Measurements from ENCODE around the gene IRF2BPL.

Gene IRF2BPL

DNA sequence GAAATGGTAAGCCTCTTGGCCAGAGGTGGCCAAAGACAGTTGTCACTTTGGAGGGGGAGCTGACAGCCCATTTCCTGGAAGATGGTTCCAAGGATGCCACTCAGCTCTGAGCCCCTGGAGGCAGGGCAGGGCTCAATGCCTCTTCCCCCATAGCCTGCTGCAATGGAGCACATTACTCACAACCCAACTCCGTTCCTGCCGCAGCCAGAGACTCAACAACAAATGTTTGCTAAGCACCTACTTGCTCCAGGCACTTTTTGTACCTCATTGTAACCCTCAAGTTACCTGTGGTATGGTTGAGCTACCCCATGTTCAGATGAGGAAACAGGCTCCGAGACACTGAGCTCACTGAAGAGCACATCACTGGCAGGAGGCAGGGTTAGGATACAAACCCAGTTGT lies 19.5 kb downstream of the IRF2BPL start:
- no peak for DNase-seq

DNA sequence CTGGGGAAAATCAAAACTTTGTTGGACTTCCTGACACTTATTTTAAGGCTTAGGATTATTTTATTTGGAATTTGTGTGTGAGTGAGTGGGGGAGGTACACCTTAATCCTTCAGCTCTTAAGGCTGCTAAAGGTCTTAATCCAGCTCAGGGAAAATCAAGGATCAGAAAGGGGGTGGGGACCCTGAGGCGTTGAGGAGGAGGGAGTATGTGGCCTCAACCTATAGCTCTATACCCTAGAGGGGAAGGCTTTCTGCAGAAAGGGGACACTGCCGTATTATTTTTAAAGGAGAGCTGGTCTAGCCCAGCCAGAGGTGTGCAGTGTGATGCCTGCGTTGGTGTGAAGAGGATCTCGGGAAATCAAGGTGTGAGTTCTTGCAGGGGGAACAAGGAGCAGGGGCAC lies 20.0 kb downstream of the IRF2BPL start:
- DNase-seq, result no peak

DNA sequence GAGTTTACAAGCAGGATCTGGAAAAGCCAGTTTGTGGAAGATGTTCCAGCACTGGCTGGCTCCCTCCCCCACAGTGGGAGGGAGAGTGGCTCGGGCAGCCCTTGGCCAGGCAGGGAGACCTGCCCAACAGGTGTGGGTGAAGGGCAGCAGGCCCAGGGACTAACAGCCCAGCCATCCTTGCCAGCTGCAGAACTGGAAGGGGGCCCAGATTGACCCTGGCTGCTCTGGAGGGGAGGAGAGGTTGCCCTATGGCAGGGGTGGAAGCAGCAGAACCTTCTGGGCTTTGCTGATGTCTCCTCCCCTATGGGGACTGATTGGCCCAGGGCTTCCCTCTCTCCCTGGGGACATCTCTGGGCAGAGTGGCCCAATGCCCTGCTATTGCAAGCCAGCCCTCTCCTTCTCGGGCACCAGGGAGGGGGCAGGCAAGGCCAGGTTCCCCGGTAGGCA lies 20.5 kb downstream of the IRF2BPL start:
- no peak for DNase-seq

DNA sequence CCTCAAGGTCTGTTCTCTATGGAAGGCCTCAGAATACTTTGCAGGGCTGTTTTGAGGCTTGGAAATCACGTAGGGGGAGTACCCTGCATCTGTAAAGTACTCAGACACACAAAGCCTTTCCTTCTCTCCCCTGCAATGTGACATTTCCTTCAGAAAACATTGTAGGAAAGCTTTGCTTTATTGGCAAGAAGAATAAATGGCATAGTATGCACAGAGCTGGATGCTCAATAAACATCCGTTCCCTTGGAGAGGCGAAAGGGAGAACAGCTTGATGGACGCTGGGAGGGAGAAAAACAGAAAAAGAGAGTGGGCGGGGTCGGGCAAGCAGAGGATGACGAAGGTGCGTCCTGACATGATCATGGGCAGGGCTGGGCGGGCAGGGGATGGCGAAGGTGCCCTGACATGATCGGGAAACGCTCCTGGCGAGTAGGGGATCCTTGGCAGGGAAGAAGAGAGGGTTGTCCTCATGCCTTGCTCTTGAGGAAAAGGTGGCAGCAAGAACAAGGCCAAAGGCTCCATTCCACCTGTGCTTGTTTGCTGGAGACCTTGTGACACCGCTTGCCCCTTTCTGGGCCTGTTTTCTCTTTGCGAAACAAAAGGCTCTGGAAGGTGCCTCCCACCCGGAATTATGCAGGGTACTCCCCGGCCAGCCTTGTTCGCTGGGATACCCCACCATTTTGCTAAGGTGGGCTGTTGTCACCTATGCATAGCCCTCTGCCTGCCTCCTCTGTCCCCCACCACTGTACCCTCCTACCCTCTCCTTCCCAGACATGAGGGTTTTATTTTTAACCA lies 21.1 kb downstream of the IRF2BPL start:
- DNase-seq, result no peak

DNA sequence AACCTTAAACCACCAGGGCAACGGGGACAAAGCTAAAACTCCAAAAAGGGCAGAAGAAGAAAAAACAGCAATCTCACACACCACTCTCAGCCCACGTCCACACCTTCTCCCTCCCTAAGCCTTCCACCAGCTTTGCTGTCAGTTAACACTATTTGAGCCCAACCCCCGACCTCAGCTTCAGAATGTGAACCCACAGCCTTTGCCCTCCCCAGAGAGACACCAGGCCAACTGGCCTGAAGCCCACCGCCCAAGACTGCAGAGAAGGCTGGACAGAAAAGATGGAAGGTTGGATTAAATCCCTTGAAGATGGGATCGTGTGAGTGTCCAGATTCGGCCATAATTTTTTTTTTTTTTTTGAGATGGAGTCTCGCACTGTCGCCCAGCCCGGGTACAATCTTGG lies 22.4 kb downstream of the IRF2BPL start:
- no peak for DNase-seq

DNA sequence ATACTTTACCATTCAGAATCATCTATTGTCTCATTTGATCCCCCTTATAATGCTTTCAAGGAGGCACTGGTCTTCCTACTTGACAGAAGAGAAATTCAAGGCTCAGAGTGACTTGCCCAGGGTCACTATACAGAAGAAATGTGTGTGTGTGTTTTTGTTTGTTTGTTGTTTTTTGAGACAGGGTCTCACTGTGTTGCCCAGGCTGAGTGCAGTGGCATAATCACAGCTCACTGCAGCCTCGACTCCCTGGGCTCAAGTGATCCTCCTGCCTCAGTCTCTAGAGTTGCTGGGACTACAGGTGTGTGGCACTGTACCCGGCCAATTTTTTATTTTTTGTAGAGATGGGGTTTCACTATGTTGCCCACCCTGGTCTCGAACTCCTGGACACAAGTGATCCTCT lies 22.9 kb downstream of the IRF2BPL start:
- DNase-seq, result no peak

DNA sequence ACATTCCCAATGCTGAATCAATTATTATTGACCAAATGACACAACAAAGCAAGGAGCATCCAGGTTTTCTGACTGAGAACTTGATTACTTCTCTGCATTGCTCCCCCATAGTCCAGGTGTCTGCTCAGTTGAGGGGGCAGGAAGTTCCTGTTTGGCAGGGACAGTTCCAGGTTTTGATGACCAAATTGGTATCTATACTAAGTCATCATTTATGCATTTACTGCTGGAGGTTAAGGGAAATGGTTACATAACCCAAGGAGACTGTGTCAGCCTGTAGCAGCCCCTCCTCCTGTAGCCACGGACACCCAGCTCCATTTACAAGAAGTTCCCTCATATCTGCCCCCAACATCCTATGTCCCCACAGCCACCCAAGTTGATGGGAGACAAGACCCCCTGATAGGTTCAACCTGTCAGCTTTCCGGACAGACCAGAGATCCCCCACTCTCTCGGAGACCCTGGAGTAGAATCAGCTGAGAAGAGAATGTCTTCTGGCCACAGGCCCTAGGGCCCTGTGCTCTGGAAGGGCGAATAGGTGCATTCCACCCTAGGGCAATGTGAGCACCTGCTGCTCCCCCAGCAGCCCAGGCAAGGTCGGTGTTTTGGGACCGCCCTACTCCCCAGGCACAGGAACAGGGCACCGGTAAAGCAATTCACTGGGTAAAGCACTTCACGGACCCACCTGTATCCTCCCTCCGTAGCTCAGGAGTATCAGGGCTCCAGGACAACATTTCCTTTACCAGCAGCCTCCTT lies 23.6 kb downstream of the IRF2BPL start:
- DNase-seq, result no peak

DNA sequence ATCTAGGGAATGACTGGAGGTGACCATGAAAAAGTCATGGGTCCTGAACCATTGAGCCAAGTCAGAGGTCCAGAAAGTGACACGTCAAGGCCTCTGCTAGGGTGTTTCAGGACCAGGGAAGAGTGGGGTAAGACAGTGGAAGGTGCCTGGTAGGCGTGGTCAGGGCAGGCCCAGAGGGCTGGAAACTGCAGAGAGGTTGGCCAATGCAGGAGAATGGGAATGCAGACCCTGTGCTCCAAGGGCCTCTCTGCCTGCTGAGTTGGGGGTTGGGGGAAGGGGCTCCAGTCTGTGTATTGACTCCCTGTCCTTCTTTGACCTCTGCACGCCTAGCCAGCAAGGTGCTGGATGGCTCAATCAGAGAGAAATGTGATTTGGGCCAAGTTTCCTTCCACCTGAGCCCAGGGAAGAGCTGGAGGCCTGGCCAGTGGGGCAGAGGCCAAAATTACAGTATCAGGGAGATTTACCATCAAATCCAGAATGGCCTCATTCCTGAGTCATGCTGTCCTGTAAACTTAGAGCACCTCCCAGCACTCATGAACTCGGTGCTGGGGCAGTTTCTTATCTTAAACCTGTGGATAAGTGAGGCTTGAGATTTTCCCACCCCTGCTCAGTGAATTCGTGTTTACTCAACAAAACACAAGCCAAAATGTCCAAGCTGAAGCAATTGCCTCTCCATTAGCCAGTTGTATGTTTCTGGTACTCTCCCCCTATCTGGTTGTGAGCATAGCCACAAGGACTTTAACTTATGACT lies 24.4 kb downstream of the IRF2BPL start:
- DNase-seq, result no peak

DNA sequence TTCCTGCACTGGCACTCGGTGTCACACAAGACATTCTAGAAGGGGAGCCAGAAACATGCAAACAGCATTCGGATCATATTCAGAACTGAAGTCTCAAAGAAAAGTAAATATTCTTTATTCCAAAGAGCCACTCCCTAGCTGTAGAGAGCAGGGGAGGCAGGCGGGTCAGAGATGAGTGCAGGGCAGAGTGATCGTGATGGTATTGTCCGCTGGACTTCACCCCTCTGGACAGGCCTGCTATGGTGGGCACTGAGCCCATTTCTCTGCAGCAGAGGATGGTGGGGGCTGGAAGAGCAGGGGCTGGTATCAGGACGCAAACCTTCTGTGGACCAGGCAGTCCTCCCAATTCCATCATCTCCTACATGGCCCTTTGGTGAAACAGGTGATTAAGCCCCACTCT lies 25.6 kb downstream of the IRF2BPL start:
- DNase-seq, result no peak

DNA sequence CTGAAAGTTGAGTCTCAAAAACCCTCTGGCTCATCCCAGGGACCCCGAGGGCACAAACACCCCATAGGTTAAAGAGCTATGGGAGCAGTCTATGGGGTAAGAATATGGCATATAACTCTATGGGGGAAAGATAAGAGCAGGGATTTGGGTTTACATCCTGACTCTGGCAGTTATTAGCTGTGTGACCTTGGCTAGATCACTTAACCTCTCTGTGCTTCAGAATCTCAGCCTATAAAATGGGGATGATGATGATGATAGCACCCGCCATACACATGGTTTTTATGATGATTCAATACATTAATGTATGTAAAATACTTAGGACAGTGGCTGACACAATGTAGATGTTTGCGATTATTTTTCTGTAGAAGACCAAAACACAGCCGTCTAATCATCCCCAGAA lies 26.2 kb downstream of the IRF2BPL start:
- no peak for DNase-seq

DNA sequence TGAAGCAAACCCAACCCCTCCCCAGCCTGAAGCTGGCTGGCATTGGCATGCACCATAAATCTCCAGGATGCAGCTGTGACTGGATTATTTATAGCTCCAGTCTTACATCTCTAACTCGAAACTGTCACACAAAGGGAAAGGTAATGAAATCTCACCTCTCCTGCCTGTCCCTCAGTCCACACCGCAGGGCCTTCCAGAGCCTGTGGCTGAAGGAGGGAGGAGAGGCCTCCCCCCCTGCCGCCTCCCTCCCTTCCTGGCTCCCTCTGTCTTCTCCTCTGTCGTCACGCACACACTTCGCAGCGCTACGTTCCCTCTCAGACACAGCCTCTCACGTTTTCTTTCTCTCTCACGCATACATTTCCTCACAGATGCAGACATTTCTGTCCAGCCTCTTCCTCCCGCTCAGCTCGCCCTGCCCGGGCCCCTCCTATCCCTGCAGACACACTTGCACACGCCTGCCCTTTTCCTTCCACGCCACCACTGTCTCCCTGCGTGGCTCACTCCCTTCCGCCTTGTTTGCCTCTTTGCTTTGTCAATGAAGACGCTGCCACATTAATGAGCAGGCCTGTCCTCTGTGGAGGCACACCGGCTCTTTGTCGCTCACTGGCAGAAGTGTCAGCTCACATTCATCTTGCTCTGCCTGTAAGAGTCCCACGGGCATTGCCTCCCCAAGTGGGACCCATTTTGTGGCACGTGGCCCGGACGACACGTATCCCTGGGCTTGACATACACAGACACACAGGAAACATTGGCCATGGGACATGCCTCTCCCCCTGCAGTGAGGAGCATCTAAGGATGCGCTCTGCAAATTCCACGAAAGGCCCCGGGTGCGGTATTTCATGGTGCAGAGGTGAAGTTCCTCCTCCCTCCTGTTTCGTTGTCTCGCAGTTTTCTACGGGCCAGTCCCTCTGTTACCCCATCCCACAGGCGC lies 27.9 kb downstream of the IRF2BPL start:
- DNase-seq, result no peak

DNA sequence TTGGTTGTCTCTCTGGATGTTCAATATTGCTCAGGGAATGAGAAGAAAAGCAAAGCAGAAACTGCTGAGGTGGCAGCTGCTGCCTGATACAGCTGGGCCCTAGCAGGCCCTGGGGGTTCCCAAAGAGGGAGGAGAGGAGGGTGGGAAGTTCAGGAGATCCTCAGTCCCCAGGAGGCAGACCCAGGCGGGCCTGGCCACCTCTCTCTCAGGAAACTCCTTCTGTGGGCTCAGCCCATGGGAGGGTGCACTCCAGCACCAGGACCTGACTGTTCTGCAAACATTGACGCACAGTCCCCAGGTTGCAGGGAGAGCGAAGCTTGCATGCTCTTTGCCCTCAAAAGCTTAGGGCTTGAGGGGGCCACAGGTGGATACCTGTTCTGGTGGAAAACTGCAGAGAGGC lies 29.6 kb downstream of the IRF2BPL start:
- DNase-seq, result no peak

DNA sequence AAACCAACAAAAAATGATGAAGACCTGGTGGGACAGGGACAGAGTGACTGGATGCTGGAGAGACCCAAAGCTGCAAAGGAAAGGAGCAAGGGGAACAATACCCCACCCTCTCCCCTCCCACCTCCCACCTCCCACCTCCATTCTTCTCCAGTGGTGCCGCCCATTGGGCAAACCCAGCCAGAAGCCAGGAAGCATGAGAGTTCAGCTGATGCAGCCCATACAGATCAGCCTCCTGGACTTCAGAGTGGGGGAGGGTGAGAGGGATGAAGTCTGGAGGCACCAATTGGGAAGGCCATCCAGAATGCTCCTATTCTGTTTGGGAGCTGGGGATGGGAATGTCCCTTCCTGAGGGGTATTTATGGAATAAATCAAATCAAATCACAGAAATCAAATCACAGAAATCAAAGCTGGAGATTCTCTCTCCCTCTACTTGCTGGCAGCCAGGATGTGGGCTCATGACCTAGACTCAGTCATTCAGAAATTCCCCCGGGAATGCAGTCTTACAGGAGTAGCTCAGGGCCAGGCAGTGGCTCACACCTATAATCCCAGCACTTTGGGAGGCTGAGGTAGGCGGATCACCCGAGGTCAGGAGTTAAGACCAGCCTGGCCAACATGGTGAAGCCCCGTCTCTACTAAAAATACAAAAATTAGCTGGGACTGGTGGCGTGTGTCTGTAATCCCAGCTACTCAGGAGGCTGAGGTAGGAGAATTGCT lies 31.1 kb downstream of the IRF2BPL start:
- no peak for DNase-seq

DNA sequence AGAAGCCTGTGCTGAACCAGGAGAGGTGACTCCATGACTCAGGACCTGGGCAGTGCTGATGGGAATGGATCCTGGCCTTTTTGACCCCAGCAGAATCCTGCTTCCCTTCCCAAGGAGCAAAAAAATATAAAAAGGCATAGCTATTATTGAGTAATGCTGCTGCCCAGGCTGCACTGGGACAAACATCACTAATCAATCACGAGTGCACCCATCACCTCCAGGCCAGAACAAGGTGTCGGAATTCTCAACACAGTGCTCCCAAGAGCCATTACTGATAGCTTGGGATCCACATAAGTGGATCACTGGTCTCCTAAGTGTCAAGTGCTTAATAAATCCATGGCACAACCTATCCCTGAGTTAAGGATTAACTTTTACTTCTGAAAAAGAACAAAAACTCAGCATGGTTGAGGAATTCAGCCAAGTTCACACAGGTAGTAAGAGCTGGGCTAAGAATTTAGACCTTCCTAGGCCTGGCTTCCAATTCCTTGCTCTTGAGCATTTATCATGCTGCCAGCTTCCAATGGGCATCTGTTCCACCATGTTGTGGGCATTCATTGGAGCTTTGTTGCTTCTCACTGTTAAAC lies 31.9 kb downstream of the IRF2BPL start:
- DNase-seq, result no peak

DNA sequence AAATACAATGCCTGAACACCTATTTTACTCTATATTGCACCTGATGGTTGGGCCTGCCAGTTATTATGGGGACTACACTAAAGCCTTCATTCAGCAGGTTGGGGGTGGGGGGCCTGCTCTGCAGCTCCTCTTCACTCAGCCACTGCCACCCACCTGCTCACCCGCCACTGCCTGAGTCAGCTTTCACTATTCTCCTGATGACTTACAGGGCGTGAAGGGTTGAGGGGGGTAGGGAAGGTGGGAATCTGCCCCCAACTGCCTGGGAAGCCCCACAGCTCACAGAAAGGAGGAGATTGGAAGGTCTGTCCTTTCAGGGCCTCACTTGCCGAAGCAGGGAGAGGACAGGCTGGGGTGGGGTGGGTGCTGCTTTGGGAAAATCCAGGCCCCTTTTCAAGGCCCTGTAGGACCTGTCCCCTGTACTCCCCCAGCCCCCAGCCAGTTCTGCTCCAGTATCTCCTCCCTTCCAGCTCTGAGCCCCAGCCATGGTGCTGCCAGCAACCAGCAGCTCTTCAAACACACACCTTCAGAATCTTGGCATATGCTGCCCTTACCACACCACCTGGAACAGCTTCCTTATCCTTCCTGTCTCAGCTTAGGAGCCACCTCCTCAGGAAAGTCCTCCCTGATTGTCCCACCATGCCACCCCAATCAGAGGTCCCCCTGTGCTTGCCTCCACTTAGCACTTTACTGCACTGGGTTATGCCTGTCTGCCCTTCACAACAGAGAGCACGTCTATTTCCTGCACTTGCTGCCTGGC lies 33.1 kb downstream of the IRF2BPL start:
- DNase-seq, result no peak

DNA sequence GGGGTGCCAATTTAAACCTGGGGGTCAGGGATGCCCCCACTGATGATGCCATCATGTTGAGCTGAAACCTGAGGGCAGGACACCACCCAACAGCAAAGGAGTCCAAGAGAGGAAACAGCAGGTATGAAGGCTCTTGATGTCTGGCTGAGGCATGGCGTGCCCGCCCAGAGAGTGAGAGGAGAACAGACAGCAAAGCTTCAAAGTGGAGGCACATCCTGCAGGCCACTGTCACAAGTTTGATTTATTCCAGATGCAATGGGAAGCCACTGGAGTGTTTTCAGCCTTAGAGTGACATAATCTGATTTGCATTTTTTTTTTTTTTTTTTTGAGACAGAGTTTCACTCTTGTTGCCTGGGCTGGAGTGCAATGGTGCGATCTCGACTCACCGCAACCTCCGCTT lies 34.8 kb downstream of the IRF2BPL start:
- no peak for DNase-seq

DNA sequence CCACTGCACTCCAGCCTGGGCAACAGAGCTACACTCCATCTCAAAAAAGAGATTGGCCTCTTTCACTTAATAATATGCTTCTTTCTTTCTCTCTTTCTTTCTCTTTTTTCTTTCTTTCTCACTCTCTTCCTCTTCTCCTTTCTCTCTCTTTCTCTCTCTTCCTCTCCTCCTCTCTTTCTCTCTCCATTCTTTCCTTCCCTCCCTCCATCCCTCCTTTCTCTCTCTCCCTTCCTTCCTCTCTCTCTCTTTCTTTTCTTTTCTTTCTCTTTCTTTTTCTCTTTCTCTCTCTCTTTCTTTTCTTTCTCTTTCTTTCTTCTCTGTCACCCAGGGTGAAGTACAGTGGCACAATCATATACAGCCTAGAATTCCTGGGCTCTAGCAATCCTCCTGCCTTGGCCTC lies 38.4 kb downstream of the IRF2BPL start:
- DNase-seq, result no peak

DNA sequence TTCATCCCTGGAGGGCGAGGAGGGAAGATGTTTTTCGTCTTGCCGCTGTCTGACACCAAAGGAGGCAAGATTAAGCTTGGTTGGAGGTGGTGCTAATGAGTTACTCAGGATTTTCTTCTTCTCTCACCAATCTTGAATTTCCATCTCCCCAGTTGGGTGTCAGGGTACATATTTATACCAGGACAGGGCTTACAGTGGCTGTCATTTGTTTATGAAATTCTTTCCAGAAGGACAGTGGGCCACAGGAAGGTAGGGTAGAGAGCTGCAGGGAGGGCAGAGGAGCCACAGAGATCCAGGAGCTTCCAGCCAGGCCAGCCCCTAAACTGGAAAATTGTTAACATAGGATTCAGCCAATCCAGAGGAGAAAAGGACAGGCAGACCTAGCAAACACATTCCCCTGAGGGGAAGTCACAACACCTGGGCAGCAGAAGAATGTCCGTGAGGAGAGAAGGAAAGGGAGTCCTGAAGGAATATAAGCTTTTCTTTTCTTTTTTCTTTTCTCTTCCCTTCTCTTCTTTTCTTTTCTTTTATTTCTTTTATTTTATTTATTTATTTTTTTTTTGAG lies 40.5 kb downstream of the IRF2BPL start:
- no peak for DNase-seq

DNA sequence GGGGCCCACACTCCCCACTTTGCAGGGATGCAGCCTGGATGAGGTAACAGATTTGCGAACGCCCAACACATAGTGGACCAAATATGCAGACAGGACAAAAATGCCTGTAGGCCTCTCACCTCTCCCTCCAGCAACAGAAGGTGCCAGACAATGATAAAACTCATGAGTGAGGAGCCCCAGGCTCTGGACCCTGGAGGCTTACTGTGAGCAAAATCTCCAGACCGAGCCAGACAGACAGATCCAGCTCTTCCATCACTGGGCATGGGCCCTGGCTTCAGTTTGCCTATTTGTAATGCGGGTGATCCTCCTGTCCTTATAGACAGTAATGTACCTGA lies 42.3 kb downstream of the IRF2BPL start:
- no peak for DNase-seq

DNA sequence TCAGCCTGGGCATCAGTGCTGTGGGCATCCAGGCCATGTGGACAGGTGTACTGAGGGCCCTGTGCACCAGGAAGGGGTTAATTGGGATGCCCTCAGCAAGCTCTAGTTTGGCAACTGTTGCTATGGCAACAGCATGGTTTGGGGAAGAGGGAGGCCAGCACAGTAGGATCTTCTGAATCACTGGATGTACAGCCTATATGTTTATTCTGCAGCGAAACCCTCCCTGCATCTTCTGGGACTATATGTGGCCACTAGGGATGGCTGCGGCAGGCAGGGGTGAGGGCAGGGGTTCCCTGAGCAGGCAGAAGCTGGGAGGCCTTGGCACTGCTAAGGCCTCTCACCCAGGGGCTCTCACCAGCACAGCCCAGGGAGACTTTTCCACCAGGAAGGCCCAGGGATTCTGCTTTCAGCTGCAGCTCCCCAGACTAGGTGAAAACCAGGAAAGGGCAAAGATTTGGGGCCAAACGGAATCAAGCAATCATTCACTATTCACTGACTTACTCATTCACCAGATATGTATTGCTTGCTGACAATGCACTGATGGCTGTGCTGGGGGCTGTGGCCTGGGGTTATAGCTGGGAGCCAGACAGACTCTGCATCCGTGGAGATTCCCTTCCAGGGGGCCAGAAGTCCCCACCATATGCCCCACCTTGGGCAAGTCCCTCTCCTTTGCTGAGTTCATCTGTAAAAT lies 42.8 kb downstream of the IRF2BPL start:
- DNase-seq, result no peak

All from NCI-H1048 (cell line).